Thymus (tissue), 11 donors: ENCODE data around the gene DNAJB1. TPM values are rescaled to one million over a fixed set of nuclear protein-coding genes. Genes with fewer than 3 reads are reported as not detected.
A peak's percentile ranks its signal among the peaks of the same experiment; 100 is the strongest.
"Not testable (repeated sequence)": the region's sequence is repeated elsewhere in the genome, so short reads cannot be mapped to it uniquely, and the experiment has no call there.

ENCODE experiments used
- DNase-seq, 9 donors: peaks; one replicate each; pipeline ENCODE4 v3.0.0-alpha.2; 2013; ENCODE audit warnings: low spot score in 9 of 9, low read depth in 6 of 9, missing footprints in 1 of 9
- H3K27ac ChIP-seq, 2 donors: one replicate each; pipeline ENCODE4 v1.5.1; 2013; ENCODE audit warnings: control low read depth in 1 of 2, low read depth in 1 of 2, low read length in 1 of 2, mild to moderate bottlenecking in 1 of 2, moderate library complexity in 1 of 2
- H3K27me3 ChIP-seq, 2 donors: one replicate each; pipeline ENCODE4 v1.5.1; 2013; ENCODE audit warnings: low read length in 1 of 2; ENCODE audit not compliant: control insufficient read depth in 2 of 2, insufficient read depth in 1 of 2
- H3K36me3 ChIP-seq, 2 donors: one replicate each; pipeline ENCODE4 v1.5.1; 2013; ENCODE audit warnings: low read length in 1 of 2, mild to moderate bottlenecking in 1 of 2, moderate library complexity in 1 of 2; ENCODE audit not compliant: control insufficient read depth in 2 of 2, insufficient read depth in 2 of 2
- H3K4me1 ChIP-seq, 2 donors: one replicate each; pipeline ENCODE4 v1.5.1; 2013; ENCODE audit warnings: low read length in 2 of 2; ENCODE audit not compliant: control insufficient read depth in 2 of 2, insufficient read depth in 2 of 2
- H3K4me3 ChIP-seq, 2 donors: one replicate each; pipeline ENCODE4 v1.5.1; 2013; ENCODE audit warnings: low read length in 2 of 2, control low read depth in 1 of 2, mild to moderate bottlenecking in 1 of 2
- H3K9me3 ChIP-seq, 2 donors: one replicate each; pipeline ENCODE4 v1.5.1; 2013; ENCODE audit warnings: low read length in 1 of 2, mild to moderate bottlenecking in 1 of 2; ENCODE audit not compliant: control insufficient read depth in 2 of 2, insufficient read depth in 1 of 2
- WGBS: extraction: QIAGEN DNeasy Blood & Tissue Kit; methylation state at CpG from one replicate; pipeline ENCODE4 v1.1.7; 2013; 5-methylcytosine and 5-hydroxymethylcytosine counted together
- polyA plus RNA-seq: library from polyadenylated mRNA; stranded (reverse); fragments of 200-250 nt; gene quantifications from one replicate; pipeline ENCODE4 v1.2.3, GENCODE V29; 2013
- total RNA-seq: library from RNA; stranded (reverse); fragments of 120-200 nt; gene quantifications from one replicate; pipeline ENCODE4 v1.2.4, GENCODE V29; 2013
- donor health status: healthy.

DNAJB1 gene
- total and polyA plus RNA-seq, 2 donors, result 65.0 to 70.7 TPM

GRCh38 chr19:14507704-14508542 lies 10.3 kb downstream of the DNAJB1 start:
- Histone ChIP-seq H3K4me3 (no peak overlapping the region), H3K36me3 (no peaks in the 10 kb centered on the region), H3K27ac (peak overlapping the region; percentile 74 to 91), H3K4me1 (peaks cover 39 to 62% of the 10 kb centered on the region in 2 donors), H3K27me3 (no peaks in the 10 kb centered on the region), H3K9me3 (no peaks in the 10 kb centered on the region)
- no peak for DNase-seq
- 86% methylated on average over 12 of the region's 12 CpGs for WGBS

GRCh38 chr19:14505488-14506239 lies 12.5 kb downstream of the DNAJB1 start:
- DNase-seq, result peak in 3 of 9 donors; percentile 68 to 86 (median 78)
- H3K27ac ChIP-seq, result peak overlapping the region; percentile 85 to 91
- H3K9me3 ChIP-seq, result no peaks in the 10 kb centered on the region
- H3K4me1 ChIP-seq, result peaks cover 39 to 65% of the 10 kb centered on the region in 2 donors
- no peak overlapping the region for H3K4me3 ChIP-seq
- no peaks in the 10 kb centered on the region for H3K27me3 ChIP-seq
- WGBS, result 53% methylated on average over 19 of the region's 19 CpGs
- no peaks in the 10 kb centered on the region for H3K36me3 ChIP-seq

- H3K27ac ChIP-seq, H3K27me3 ChIP-seq, DNase-seq, H3K9me3 ChIP-seq, H3K36me3 ChIP-seq, H3K4me3 ChIP-seq: not testable (repeated sequence)
- WGBS, result 96% methylated on average over 8 of the region's 8 CpGs
- peaks cover 39 to 55% of the 10 kb centered on the region in 2 donors for H3K4me1 ChIP-seq
Measured at GRCh38 chr19:14504575-14504974, 13.6 kb downstream of the DNAJB1 start.

GRCh38 chr19:14503285-14503684 lies 14.9 kb downstream of the DNAJB1 start:
- 93% methylated on average over 1 of the region's 1 CpG for whole genome bisulfite sequencing
- Histone ChIP-seq H3K36me3 (no peaks in the 10 kb centered on the region), H3K4me1 (peaks cover 30 to 42% of the 10 kb centered on the region in 2 donors), H3K27me3 (no peaks in the 10 kb centered on the region), H3K4me3 (no peak overlapping the region), H3K9me3 (no peaks in the 10 kb centered on the region), H3K27ac (peak overlapping the region in 1 of 2 donors; percentile 1)
- DNase-seq, result no peak

- no peaks in the 10 kb centered on the region for H3K36me3 ChIP-seq
- H3K9me3 ChIP-seq, result no peaks in the 10 kb centered on the region
- H3K27me3 ChIP-seq, result no peaks in the 10 kb centered on the region
- DNase-seq, result no peak
- no peak overlapping the region for H3K27ac ChIP-seq
- no peak overlapping the region for H3K4me3 ChIP-seq
- peaks cover 26 to 36% of the 10 kb centered on the region in 2 donors for H3K4me1 ChIP-seq
- WGBS, result 95% methylated on average over 11 of the region's 11 CpGs
Measured at GRCh38 chr19:14502334-14503092, 15.7 kb downstream of the DNAJB1 start.

GRCh38 chr19:14497228-14497921 lies 20.8 kb downstream of the DNAJB1 start:
- no peak for DNase-seq
- H3K4me3 ChIP-seq, result no peak overlapping the region
- H3K27me3 ChIP-seq, result no peaks in the 10 kb centered on the region
- H3K9me3 ChIP-seq, result no peaks in the 10 kb centered on the region
- 95% methylated on average over 6 of the region's 6 CpGs for WGBS
- no peak overlapping the region for H3K27ac ChIP-seq
- H3K36me3 ChIP-seq, result peaks cover 0 to 3% of the 10 kb centered on the region in 2 donors
- peaks cover 14 to 30% of the 10 kb centered on the region in 2 donors for H3K4me1 ChIP-seq

- Histone ChIP-seq H3K9me3 (no peaks in the 10 kb centered on the region), H3K27me3 (no peaks in the 10 kb centered on the region), H3K4me1 (peaks cover 14 to 29% of the 10 kb centered on the region in 2 donors), H3K4me3 (no peak overlapping the region), H3K36me3 (peaks cover 0 to 3% of the 10 kb centered on the region in 2 donors), H3K27ac (no peak overlapping the region)
- no peak for DNase-seq
- 90% methylated on average over 7 of the region's 7 CpGs for WGBS
Measured at GRCh38 chr19:14496834-14497227, 21.4 kb downstream of the DNAJB1 start.

GRCh38 chr19:14496029-14496833 lies 22.0 kb downstream of the DNAJB1 start, which contains the start of gene GIPC1:
TSS of gene GIPC1 (minus strand) at chr19:14496127. CDS start at chr19:14482976, 13,151 bp downstream.
- Histone ChIP-seq H3K36me3 (peaks cover 0 to 6% of the 10 kb centered on the region in 2 donors), H3K4me1 (peaks cover 14 to 29% of the 10 kb centered on the region in 2 donors), H3K27ac (peak within 1 kb of the TSS; percentile 65 to 80), H3K27me3 (no peaks in the 10 kb centered on the region), H3K4me3 (peak within 1 kb of the TSS; percentile 65 to 66), H3K9me3 (no peaks in the 10 kb centered on the region)
- peak in 8 of 9 donors; percentile 62 to 93 (median 84) for DNase-seq
- 8% methylated on average over 71 of the region's 71 CpGs for WGBS
